Choroid plexus epithelial cell (primary cell): ENCODE results near the gene COX4I1.

Experiments
- DNase-seq: peaks from one replicate; pipeline ENCODE4 v3.0.0-alpha.2; 2010; ENCODE audit warnings: low read depth
- H3K4me3 ChIP-seq: 2 replicates; pipeline ENCODE4 v1.5.1; 2011; ENCODE audit warnings: low read depth, mild to moderate bottlenecking, control low read depth, low read length, moderate library complexity
- CTCF ChIP-seq: conservative IDR thresholded peaks from 2 replicates; pipeline ENCODE4 v1.5.1; 2011; ENCODE audit warnings: low read depth, mild to moderate bottlenecking, control low read depth, inconsistent platforms, low read length, moderate library complexity

Gene COX4I1

GRCh38 chr16:85829751-85830445, 30.4 kb downstream of the COX4I1 start:
- no peak for TF ChIP-seq CTCF
- DNase-seq: no peak
- no peak overlapping the region for H3K4me3 ChIP-seq

GRCh38 chr16:85830821-85831220, 31.3 kb downstream of the COX4I1 start:
- no peak overlapping the region for H3K4me3 ChIP-seq
- no peak for TF ChIP-seq CTCF
- DNase-seq: no peak

- no peak overlapping the region for H3K4me3 ChIP-seq
- no peak for DNase-seq
- no peak for TF ChIP-seq CTCF
Measured at GRCh38 chr16:85832570-85833218, 33.2 kb downstream of the COX4I1 start.

- no peak overlapping the region for H3K4me3 ChIP-seq
- no peak for DNase-seq
- no peak for TF ChIP-seq CTCF
Measured at GRCh38 chr16:85833219-85833920, 33.9 kb downstream of the COX4I1 start.

GRCh38 chr16:85834741-85835140, 35.2 kb downstream of the COX4I1 start:
- TF ChIP-seq CTCF: no peak
- no peak for DNase-seq
- no peak overlapping the region for H3K4me3 ChIP-seq

GRCh38 chr16:85835227-85835751, 35.8 kb downstream of the COX4I1 start:
- no peak for DNase-seq
- no peak overlapping the region for H3K4me3 ChIP-seq
- no peak for TF ChIP-seq CTCF
